Panc1 (cell line): ENCODE data around the gene LAMB4.

Source experiments
- TF ChIP-seq, protein P1 (sequence below): fragments of 450-650 bp; IDR thresholded peaks from 2 replicates; pipeline ENCODE4 v1.5.1; 2017; ENCODE audit warnings: mild to moderate bottlenecking
- TF ChIP-seq, protein P2 (sequence below), 2 experiments: IDR thresholded peaks; 2 replicates each; pipeline ENCODE4 v1.6.1; 2011 to 2012; ENCODE audit warnings: low read depth in 2 of 2, control low read depth in 1 of 2, low read length in 1 of 2, mild to moderate bottlenecking in 1 of 2, moderate library complexity in 1 of 2; ENCODE audit not compliant: insufficient read depth in 1 of 2

DNA sequence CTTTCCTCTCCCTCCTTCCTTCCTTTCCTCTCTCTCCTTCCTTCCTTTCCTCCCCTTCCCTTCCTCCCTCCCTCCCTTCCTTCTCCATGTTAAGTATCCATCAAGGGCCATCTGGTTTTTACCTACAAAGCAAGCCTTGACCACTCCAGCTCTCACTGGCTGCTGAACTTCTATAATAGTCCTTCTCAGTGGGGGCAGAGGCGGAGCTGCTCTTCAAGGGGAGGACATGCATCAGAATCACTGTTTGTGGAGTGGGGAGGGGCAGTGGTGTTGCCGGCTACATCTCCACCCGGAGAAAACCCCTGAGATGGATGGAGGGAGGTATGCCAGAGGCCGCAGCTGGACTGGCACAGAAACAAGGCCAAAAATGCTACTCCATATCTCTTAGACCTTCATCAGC lies 153.1 kb downstream of the LAMB4 start:
- TF ChIP-seq, protein P1, sequence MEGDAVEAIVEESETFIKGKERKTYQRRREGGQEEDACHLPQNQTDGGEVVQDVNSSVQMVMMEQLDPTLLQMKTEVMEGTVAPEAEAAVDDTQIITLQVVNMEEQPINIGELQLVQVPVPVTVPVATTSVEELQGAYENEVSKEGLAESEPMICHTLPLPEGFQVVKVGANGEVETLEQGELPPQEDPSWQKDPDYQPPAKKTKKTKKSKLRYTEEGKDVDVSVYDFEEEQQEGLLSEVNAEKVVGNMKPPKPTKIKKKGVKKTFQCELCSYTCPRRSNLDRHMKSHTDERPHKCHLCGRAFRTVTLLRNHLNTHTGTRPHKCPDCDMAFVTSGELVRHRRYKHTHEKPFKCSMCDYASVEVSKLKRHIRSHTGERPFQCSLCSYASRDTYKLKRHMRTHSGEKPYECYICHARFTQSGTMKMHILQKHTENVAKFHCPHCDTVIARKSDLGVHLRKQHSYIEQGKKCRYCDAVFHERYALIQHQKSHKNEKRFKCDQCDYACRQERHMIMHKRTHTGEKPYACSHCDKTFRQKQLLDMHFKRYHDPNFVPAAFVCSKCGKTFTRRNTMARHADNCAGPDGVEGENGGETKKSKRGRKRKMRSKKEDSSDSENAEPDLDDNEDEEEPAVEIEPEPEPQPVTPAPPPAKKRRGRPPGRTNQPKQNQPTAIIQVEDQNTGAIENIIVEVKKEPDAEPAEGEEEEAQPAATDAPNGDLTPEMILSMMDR = no peak
- TF ChIP-seq, protein P2, sequence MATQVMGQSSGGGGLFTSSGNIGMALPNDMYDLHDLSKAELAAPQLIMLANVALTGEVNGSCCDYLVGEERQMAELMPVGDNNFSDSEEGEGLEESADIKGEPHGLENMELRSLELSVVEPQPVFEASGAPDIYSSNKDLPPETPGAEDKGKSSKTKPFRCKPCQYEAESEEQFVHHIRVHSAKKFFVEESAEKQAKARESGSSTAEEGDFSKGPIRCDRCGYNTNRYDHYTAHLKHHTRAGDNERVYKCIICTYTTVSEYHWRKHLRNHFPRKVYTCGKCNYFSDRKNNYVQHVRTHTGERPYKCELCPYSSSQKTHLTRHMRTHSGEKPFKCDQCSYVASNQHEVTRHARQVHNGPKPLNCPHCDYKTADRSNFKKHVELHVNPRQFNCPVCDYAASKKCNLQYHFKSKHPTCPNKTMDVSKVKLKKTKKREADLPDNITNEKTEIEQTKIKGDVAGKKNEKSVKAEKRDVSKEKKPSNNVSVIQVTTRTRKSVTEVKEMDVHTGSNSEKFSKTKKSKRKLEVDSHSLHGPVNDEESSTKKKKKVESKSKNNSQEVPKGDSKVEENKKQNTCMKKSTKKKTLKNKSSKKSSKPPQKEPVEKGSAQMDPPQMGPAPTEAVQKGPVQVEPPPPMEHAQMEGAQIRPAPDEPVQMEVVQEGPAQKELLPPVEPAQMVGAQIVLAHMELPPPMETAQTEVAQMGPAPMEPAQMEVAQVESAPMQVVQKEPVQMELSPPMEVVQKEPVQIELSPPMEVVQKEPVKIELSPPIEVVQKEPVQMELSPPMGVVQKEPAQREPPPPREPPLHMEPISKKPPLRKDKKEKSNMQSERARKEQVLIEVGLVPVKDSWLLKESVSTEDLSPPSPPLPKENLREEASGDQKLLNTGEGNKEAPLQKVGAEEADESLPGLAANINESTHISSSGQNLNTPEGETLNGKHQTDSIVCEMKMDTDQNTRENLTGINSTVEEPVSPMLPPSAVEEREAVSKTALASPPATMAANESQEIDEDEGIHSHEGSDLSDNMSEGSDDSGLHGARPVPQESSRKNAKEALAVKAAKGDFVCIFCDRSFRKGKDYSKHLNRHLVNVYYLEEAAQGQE (IDR thresholded peaks at IDR 0.05; ENCODE audit: insufficient read depth in 1 of 2, low read depth in 2 of 2, low read length in 1 of 2) = no peak
